Upper lobe of left lung (tissue), 6 donors: ENCODE measurements around the gene TAF3. TPM values are rescaled to one million over a fixed set of nuclear protein-coding genes. Genes with fewer than 3 reads are reported as not detected.
"Not testable (repeated sequence)": the region's sequence is repeated elsewhere in the genome, so short reads cannot be mapped to it uniquely, and the experiment has no call there.

ENCODE experiments used
- ATAC-seq, 2 donors: fragments of 200-7000 bp; cut with Tn5 transposase; one replicate each; pipeline ENCODE4 v1.9.1; 2022; ENCODE audit warnings: mild to moderate bottlenecking in 2 of 2, moderate library complexity in 2 of 2; ENCODE audit not compliant: low FRiP score in 2 of 2
- DNase-seq, 2 donors: peaks; one replicate each; pipeline ENCODE4 v3.0.0-alpha.2; 2019 to 2020
- H3K27ac ChIP-seq, 4 donors: fragments of 200-600 bp; sonication (generic); one replicate each; pipeline ENCODE4 v1.5.1; 2016 to 2019
- H3K27me3 ChIP-seq, 4 donors: fragments of 200-600 bp; sonication (generic); one replicate each; pipeline ENCODE4 v1.5.1; 2017 to 2019
- H3K36me3 ChIP-seq, 4 donors: fragments of 200-600 bp; sonication (generic); one replicate each; pipeline ENCODE4 v1.5.1; 2016 to 2019
- H3K4me1 ChIP-seq, 4 donors: fragments of 200-600 bp; sonication (generic); one replicate each; pipeline ENCODE4 v1.5.1; 2018 to 2019
- H3K4me3 ChIP-seq, 4 donors: fragments of 200-600 bp; sonication (generic); one replicate each; pipeline ENCODE4 v1.5.1; 2017 to 2019; ENCODE audit warnings: mild to moderate bottlenecking in 2 of 4, moderate library complexity in 1 of 4
- H3K9me3 ChIP-seq, 4 donors: fragments of 200-600 bp; sonication (generic); one replicate each; pipeline ENCODE4 v1.5.1; 2018 to 2019
- CTCF ChIP-seq, 6 experiments: fragments of 450-650 bp in 4 of 6; fragments of 200-600 bp in 2 of 6; sonication (generic) in 2 of 6; IDR thresholded peaks; one replicate each; pipeline ENCODE4 v1.5.1; 2016 to 2019; ENCODE audit warnings: antibody characterized with exemption in 6 of 6
- EP300 ChIP-seq, 4 donors: sonication (generic); formaldehyde crosslinking; IDR thresholded peaks; one replicate each; pipeline ENCODE4 v1.5.1; 2017; ENCODE audit warnings: antibody characterized with exemption in 4 of 4, control low read depth in 2 of 4
- POLR2A ChIP-seq, 4 donors: fragments of 450-650 bp; IDR thresholded peaks; one replicate each; pipeline ENCODE4 v1.5.1; 2016 to 2017; ENCODE audit warnings: antibody characterized with exemption in 4 of 4, mild to moderate bottlenecking in 2 of 4
- POLR2AphosphoS5 ChIP-seq, 2 donors: sonication (generic); formaldehyde crosslinking; IDR thresholded peaks; one replicate each; pipeline ENCODE4 v1.5.1; 2017; ENCODE audit warnings: antibody characterized with exemption in 2 of 2
- WGBS, 2 donors: methylation state at CpG; one replicate each; pipeline ENCODE4 v1.1.5; 2017 to 2018; 5-methylcytosine and 5-hydroxymethylcytosine counted together
- total RNA-seq, 6 donors: library from RNA; depleted of rRNA in 4 of 6; stranded (reverse); fragments of >200 nt in 4 of 6; gene quantifications; one replicate each; pipeline versions ENCODE4 v1.1.0 to v1.2.1, GENCODE V29; 2016 to 2021
- donor health status: DM: no; HTN: no; CAD: no; lungs with moderate emphysema.
- donor health status: DM: no; HTN: yes; CAD: no; lungs with severe emphysema.

The TAF3 gene
- total RNA-seq, 6 donors from 2014 or later = 6.8 to 16.8 (median 10.1) TPM

- H3K27me3 ChIP-seq = no peaks in the 10 kb centered on the region
- 76 to 86% methylated on average over 7 of the region's 7 CpGs for WGBS, 2 donors
- DNase-seq = no peak
- H3K4me1 ChIP-seq = no peaks in the 10 kb centered on the region
- no peak overlapping the region for H3K27ac ChIP-seq
- no peak overlapping the region for H3K4me3 ChIP-seq
- no peaks in the 10 kb centered on the region for H3K9me3 ChIP-seq
- peaks cover 6 to 34% (median 17%) of the 10 kb centered on the region in 4 donors for H3K36me3 ChIP-seq
- TF ChIP-seq CTCF (IDR thresholded peaks at IDR 0.05) (no peak), EP300 (IDR thresholded peaks at IDR 0.05) (no peak), POLR2A (IDR thresholded peaks at IDR 0.05) (no peak), POLR2AphosphoS5 (IDR thresholded peaks at IDR 0.05) (no peak)
- ATAC-seq = no peak
These were observed 7.9 kb upstream of the TAF3 start for GRCh38 chr10:7810443-7810842.

GRCh38 chr10:7811000-7811399 lies 7.3 kb upstream of the TAF3 start:
- peaks cover 6 to 32% (median 17%) of the 10 kb centered on the region in 4 donors for H3K36me3 ChIP-seq
- TF ChIP-seq POLR2AphosphoS5 (IDR thresholded peaks at IDR 0.05) (no peak), EP300 (IDR thresholded peaks at IDR 0.05) (no peak), POLR2A (IDR thresholded peaks at IDR 0.05) (no peak), CTCF (IDR thresholded peaks at IDR 0.05) (no peak)
- no peaks in the 10 kb centered on the region for H3K9me3 ChIP-seq
- no peaks in the 10 kb centered on the region for H3K27me3 ChIP-seq
- WGBS, 2 donors = 83 to 87% methylated on average over 5 of the region's 5 CpGs
- no peaks in the 10 kb centered on the region for H3K4me1 ChIP-seq
- DNase-seq (no peak), ATAC-seq (no peak)
- no peak overlapping the region for H3K4me3 ChIP-seq
- no peak overlapping the region for H3K27ac ChIP-seq

- DNase-seq, H3K27me3 ChIP-seq, H3K9me3 ChIP-seq, H3K27ac ChIP-seq, H3K4me3 ChIP-seq, H3K4me1 ChIP-seq, ATAC-seq: not testable (repeated sequence)
- WGBS, 2 donors = 62 to 64% methylated on average over 7 of the region's 7 CpGs
- H3K36me3 ChIP-seq = peaks cover 6 to 24% (median 16%) of the 10 kb centered on the region in 4 donors
These were observed 6.6 kb upstream of the TAF3 start for GRCh38 chr10:7811743-7812142.

GRCh38 chr10:7813481-7813880 lies 4.8 kb upstream of the TAF3 start:
- Histone ChIP-seq H3K27me3 (no peaks in the 10 kb centered on the region), H3K9me3 (no peaks in the 10 kb centered on the region), H3K36me3 (peaks cover 0 to 7% (median under 1%) of the 10 kb centered on the region in 4 donors), H3K4me3 (no peak overlapping the region), H3K27ac (no peak overlapping the region), H3K4me1 (peaks cover 0 to 8% (median 0%) of the 10 kb centered on the region in 4 donors)
- TF ChIP-seq POLR2AphosphoS5 (IDR thresholded peaks at IDR 0.05) = no peak
- TF ChIP-seq CTCF (IDR thresholded peaks at IDR 0.05) = no peak
- TF ChIP-seq POLR2A (IDR thresholded peaks at IDR 0.05) = no peak
- TF ChIP-seq EP300 (IDR thresholded peaks at IDR 0.05) = no peak
- ATAC-seq (no peak), DNase-seq (no peak)
- WGBS, 2 donors = 67 to 73% methylated on average over 3 of the region's 3 CpGs

- Histone ChIP-seq H3K4me1 (peaks cover 10 to 28% (median 14%) of the 10 kb centered on the region in 4 donors), H3K27ac (peak overlapping the region in 1 of 4 donors; percentile 80), H3K27me3 (no peaks in the 10 kb centered on the region), H3K9me3 (no peaks in the 10 kb centered on the region), H3K4me3 (peak overlapping the region in 3 of 4 donors; percentile 58 to 94 (median 79)), H3K36me3 (peaks cover 0 to 2% (median 0%) of the 10 kb centered on the region in 4 donors)
- no peak for ATAC-seq
- no peak for DNase-seq
- WGBS, 2 donors = 14 to 28% methylated on average over 12 of the region's 12 CpGs
- no peak for TF ChIP-seq EP300 (IDR thresholded peaks at IDR 0.05)
- no peak for TF ChIP-seq POLR2A (IDR thresholded peaks at IDR 0.05)
- no peak for TF ChIP-seq POLR2AphosphoS5 (IDR thresholded peaks at IDR 0.05)
- TF ChIP-seq CTCF (IDR thresholded peaks at IDR 0.05) = no peak
These were observed 729 bp upstream of the TAF3 start for GRCh38 chr10:7817576-7817975.
